NCI-H748 (cell line): Measurements from ENCODE around the gene KRI1.
"Not testable (repeated sequence)": the region's sequence is repeated elsewhere in the genome, so short reads cannot be mapped to it uniquely, and the experiment has no call there.

Experiments
- DNase-seq: peaks from one replicate; lab custom pipeline; 2025; ENCODE audit not compliant: unreplicated experiment; lab: John Stamatoyannopoulos, UW

Gene KRI1

DNA sequence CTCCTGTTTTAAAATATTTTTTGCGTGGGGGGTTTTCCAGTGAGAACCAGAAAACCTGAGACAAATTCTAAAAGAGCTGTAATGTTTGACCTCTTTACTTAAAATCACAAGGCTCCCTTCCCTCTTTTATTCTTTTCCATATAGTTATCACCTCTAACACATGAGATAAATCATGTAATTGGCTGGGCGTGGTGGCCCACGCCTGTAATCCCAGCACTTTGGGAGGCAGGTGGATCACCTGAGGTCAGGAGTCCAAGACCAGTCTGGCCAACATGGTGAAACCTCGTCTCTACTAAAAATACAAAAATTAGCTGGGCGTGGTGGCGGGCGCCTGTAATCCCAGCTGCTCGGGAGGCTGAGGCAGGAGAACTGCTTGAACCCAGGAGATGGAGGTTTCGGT is 14.8 kb downstream of the KRI1 start:
- not testable (repeated sequence) for DNase-seq

DNA sequence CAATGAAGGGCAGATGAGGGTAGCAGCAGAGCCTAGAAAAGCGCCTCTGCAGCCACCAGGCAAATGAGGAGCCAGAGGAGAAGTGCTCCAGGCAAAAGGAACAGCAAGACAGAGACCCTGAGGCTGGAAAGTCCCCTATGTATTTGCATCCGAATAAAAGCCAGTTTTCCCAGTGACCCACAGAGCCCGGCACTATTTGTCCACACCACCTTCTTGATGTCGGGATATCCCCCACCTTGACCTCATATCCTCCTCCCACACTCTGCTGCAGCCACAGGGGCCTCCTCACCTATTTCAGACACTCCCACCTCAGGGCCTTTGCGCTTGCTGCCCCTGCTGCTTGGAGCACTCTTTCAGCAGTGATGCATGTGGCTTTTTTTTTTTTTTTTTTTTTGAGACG is 15.5 kb downstream of the KRI1 start:
- no peak for DNase-seq

DNA sequence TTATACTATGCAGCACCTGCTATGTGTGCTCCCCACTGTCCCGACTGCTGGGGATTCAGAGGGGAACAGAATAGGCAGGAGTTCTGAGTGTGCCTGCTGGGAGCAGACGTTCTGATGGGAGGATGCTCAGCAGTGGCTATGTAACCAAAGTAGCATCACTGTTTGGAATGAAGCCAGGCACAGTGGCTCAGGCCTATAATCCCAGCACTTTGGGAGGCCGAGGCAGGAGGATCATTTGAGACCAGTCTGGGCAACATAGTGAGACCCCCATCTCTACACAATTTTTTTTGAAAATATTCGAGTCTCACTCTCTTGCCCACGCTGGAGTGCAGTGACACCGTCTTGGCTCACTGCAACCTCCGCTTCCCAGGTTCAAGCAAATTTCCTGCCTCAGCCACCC is 16.1 kb downstream of the KRI1 start:
- no peak for DNase-seq

DNA sequence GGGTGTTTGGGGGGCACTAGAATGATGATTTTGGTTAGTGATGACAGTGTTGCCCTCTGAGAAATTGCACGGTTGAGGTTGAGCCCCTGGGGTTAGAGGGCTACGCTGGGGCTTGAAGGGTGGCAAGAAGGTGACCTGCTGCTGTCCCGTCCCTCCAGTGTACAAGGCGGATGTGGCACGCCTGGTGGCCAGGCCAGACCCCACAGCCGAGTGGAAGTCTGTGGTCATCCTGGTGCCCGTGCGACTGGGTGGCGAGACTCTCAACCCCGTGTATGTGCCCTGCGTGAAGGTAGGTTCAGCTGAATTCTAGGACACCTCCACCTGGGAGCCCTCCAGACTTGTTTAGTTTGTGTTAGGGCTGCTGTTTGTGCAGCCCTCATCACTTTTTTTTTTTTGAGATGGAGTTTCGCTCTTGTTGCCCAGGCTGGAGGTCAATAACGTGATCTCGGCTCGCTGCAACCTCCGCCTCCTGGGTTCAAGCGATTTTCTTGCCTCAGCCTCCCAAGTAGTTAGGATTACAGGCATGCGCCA is 17.0 kb downstream of the KRI1 start:
- no peak for DNase-seq

DNA sequence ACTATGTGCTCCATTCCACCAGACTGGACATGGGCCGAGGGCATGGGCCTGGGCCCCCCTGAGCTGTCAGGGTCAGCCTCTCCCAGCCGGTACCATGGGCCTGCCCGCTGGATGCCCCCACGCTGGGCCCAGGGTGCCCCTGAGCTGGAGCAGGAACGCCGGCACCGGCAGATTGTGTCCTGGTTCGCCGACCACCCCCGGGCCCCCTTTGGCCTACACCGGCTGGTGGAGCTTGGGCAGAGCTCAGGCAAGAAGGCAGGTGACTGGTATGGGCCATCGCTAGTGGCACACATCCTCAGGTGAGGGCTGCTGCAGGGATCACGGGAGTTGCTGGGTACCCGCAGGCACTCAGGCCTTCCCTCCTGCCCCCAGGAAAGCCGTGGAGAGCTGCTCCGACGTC is 19.0 kb downstream of the KRI1 start:
- no peak for DNase-seq

DNA sequence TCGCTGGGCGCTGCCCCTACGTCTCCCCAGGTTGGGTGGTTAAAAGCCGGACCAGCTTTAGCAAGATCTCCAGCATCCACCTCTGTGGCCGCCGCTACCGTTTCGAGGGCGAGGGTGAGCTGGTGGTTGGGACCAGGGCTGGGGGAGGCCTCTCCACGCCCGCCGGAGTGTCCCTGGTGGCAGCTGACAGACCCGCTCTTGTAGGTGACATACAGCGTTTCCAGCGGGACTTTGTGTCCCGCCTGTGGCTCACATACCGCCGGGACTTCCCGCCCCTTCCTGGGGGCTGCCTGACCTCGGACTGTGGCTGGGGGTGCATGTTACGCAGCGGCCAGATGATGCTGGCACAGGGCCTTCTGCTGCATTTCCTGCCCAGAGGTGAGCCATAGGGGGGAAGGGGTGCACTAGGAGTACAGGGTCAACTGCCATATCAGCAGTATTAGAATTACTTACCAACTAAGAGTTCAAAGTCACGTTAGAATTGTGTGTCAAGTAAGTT is 21.0 kb downstream of the KRI1 start:
- no peak for DNase-seq

DNA sequence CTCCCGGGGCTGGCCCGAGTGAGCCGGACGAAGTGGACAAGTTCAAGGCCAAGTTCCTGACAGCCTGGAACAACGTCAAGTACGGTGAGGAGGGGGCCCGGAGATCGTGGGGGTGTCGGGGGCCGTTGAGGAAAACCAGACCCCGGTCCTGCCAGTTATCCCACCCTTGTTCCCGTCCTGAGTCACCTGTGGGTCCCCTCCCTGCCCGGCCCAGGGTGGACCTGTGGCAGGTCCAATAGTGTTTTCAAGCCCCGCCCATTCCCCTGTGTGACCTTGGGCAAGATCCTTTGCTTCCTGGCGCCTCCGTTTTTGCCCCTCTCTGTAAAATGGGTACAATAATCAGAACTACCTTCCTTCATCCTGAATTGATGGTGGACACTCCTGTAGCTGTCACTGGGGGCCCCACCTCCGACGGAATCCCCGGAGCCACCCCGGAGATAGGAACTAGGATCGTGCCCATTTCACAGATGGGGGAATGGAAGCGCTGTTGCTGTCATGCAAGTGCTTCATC is 21.5 kb downstream of the KRI1 start:
- DNase-seq: peak; percentile 17

DNA sequence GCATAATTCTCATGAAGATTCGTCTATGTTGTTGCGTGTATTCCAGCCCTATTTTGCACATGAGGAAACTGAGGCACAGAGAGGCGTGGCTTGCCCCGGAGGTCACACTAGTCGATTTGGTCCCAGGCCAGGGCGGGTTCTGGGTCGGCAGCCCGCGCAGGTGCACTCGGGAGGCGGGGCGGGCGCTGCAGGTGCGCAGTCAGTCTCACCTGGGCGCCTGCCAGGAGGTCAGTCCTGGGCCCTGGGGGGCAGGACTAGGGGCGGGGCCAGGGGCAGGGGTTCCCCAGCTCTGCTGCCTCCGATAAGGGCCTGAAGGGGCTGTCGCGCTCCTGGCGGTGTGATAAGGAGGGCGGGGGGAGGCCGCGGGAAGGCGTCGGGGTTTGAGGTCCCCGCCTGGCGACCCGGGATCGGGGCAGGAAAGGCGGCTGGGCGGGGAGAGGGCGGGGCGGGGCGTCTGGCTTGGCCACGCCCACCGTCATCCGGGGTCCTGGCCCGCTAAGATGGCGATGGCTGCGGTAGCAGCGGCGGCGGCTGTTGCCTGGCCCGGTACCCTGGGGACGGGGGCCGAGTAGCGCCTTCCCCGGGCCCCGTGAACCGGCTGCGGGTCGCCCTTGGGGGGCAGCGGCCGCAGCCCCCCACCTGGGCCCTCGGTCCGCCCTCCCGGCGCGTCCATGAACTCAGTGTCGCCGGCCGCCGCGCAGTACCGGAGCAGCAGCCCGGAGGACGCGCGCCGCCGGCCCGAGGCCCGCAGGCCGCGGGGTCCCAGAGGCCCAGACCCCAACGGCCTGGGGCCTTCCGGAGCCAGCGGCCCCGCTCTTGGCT is 22.2 kb downstream of the KRI1 start, which contains the start of gene ATG4D:
Gene ATG4D (plus strand): TSS at position 485 of the 822 bp plus-strand sequence. CDS start 187 bp downstream, at position 672.
- DNase-seq: peak; percentile 86

DNA sequence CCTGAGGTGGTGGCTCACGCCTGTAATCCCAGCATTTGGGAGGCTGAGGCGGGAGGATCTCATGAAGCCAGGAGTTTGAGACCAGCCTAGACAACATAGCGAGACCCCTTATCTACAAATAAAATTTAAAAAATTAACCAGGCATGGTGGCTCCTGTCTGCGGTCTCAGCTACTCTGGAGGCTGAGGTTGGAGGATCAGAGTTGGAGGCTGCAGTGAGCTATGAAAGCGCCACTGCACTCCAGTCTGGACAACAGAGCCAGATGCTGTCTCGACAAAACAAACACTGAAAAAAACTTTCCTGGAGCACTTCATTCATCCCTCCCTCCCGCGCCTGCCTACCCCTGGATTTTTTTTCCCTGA is 22.8 kb downstream of the KRI1 start:
- no peak for DNase-seq

DNA sequence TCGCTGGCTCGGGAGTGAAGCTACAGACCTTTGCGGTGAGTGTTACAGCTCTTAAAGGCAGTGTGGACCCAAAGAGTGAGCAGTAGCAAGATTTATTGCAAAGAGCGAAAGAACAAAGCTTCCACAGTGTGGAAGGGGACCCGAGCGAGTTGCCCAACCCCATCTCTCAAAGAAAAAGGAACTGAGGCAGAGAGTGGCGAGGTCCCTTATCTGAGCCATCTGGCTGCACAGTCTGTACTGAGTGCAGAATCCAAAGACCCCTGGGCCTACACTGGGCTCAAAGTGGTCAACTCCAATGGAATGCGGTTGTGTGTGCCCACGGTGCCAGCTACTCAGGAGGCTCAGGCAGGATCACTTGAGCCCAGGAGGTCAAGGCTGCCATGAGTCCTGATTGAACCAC is 26.8 kb downstream of the KRI1 start:
- not testable (repeated sequence) for DNase-seq

DNA sequence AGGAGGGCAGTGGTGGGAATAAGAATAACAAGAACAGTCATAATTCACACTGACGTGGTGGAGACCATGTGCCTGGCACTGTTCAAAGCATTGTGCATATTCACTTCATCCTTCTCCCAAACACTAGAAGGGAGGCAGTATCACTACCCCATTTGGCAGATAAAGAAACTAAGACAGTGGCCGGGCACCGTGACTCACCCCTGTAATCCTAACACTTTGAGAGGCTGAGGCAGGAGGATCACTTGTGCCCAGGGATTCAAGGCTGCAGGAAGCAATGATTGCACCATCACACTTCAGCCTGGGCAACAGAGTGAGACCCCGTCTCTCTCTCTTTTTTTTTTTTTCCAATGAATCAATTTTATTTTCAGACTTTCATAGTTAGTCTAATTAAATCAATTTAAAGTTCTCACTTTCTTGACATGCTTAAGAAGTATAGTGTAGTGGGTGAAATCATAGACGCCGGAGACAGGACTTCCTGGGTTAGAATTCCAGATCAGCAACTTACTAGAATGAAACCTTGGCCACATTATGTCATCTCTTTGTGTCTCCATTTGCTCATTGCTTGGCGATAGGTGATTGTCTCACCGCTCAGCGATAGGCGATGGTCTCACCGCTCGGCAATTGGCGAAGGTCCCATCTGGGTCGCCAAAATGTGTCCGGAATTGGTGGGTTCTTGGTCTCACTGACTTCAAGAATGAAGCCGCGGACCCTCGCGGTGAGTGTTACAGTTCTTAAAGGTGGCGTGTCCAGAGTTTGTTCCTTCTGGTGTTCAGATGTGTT is 27.4 kb downstream of the KRI1 start:
- no peak for DNase-seq

DNA sequence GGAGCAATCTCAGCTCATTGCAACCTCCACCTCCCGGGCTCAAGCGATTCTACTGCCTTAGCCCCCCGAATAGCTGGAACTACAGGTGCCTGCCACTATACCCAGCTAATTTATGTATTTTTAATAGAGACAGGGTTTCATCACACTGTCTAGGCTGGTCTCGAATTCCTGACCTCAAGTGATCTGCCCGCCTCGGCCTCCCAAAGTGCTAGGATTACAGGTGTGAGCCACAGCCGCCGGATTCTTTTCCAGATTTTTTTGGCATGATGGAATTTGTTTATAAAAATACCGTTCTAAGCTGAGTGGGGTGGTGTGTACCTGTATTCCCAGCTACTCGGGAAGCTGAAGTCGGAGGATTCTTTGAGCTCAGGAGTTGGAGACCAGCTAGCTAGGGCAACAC is 28.1 kb downstream of the KRI1 start:
- DNase-seq: no peak

DNA sequence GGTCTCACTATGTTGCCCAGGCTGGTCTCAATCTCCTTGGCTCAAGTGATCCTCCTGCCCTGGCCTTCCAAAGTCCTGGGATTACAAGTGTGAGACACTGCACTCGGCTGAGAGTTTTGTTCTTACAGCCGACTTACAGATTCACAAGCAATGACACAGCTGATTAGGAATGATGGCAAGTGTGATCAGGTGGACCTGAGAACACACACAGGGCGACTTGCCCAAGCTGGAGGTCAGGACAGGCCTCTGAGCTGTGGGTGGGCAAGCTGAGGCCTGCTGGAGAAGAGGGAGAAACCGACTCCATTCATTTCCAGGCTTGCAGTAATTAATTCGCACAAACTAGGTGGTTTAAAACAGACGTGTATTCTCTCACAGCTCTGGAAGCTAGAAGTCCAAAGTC is 30.2 kb downstream of the KRI1 start:
- DNase-seq: no peak

DNA sequence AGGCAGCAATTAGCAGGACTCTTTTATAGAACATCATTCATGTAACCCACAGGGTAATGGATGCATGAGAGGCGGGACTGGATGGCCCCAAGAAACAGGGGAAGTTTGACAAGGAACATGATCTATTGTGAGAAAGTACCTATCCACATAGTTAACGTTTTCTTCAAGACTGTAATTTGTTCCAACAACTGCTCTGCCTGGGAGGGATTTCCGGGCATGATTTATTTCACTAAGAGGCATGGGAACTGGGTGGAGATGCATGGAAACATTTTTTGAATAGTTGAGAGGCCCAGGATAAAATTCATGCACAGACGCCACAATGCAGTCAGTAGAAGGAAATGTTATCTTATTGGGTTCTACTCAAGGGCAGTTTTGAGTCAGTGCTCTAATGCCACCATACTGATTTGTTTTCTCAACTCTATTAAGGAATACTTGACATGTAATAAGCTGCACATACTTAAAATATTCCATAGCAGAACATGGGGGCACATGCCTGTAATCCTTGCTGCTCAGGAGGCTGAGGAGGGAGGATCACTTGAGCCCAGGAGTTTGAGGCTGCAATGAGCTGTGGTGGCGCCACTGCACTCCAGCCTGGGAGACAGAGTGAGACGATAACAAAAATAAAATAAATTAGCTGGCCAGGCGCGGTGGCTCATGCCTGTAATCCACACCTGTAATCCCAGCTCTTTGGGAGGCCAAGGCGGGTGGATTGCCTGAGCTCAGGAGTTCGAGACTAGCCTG is 32.0 kb downstream of the KRI1 start:
- no peak for DNase-seq

DNA sequence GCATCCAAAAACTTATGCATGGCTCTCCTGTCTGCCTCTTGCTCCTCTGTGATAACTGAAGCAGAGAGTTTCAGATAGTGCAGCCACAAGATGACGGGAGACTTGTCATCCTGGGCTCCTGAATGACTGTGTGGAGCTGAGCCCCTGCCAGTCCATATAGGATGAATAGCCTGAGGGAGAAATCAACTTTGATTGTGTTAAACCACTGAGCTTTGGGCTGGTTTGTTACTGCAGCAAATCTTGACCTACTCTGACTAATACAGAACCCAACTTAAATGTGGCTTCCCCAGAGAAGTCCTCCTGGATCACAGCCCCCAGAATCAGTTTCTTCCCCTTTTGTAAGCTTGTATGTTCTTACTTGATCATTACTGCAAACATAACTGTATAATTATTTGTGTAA is 33.4 kb downstream of the KRI1 start:
- DNase-seq: no peak

DNA sequence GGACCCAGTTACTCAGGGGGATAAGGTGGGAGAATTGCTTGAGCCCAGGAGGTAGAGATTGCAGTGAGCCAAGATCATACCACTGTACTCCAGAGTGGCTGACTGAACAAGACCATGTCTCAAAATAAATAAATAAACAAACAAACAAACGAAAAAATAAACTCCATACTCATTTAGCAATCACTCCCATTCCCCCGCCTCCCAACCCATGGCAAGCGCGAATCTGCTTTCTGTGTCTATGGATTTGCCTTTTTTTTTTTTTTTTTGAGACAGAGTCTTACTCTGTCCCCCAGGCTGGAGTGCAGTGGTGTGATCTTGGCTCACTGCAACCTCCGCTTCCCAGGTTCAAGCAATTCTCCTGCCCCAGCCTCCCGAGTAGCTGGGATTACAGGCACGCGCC is 38.9 kb downstream of the KRI1 start:
- DNase-seq: not testable (repeated sequence)

DNA sequence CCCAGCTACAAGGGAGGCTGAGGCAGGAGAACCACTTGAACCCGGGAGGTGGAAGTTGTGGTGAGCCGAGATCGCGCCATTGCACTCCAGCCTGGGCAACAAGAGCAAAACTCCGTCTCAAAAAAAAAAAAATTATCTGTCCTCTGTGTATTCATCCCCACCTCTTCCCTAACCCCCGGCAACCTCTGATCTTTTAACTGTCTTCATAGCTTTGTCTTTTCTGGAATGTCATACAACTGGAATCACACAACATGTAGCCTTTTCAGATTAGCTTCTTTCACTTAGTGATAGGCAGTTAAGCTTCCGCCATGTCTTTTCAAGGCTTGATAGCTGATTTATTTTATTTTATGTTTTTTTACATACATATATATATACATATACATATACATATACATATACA is 40.2 kb downstream of the KRI1 start:
- DNase-seq: no peak

DNA sequence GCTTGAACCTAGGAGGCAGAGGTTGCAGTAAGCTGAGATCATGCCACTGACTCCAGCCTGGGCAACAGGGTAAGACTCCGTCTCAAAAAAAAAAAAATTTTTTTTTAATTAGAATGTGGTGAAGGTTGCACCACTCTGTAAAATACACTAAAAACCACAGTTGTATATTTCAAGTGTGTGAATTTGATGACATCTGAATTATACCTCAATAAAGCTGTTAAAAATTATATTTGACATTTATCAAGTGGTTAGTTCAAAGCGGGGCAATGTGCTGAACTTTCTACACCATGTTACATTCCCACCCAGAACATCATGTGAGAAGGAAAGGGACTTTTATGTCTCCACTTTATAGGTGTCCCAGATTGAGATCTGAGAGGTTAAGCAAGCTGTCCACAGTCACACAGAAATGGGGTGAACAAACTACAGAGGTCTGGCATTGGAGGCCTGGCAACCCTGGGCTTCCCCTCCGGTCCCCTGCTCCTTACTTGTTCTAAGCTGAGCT is 42.6 kb downstream of the KRI1 start:
- DNase-seq: no peak

DNA sequence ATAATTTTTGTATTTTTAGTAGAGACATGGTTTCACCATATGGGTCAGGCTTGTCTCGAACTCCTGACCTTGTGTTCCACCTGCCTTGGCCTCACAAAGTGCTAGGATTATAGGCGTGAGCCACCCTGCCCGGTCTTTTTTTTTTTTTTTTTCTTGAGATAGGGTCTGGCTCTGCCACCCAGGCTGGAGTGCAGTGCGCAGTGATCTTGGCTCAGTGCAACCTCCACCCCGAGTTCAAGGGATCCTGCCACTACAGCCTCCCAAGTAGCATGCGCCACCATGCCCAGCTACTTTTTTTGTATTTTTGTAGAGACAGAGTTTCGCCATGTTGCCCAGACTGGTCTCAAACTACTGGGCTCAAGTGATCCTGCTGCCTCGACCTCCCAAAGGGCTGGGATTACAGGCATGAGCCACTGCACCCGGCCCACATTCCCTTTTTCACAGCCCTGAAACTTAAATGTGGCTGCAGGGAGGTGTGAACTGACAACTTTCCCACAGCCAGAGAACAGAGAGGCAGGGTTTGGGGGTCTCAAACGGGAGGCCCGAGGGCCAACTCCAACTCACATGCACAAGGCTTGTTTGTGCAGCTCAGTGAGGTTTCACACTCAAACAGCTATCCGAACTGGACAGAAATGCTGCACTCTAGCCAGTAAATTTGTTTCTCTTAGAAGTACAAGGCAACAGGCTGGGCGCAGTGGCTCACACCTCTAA is 44.2 kb downstream of the KRI1 start:
- DNase-seq: no peak

DNA sequence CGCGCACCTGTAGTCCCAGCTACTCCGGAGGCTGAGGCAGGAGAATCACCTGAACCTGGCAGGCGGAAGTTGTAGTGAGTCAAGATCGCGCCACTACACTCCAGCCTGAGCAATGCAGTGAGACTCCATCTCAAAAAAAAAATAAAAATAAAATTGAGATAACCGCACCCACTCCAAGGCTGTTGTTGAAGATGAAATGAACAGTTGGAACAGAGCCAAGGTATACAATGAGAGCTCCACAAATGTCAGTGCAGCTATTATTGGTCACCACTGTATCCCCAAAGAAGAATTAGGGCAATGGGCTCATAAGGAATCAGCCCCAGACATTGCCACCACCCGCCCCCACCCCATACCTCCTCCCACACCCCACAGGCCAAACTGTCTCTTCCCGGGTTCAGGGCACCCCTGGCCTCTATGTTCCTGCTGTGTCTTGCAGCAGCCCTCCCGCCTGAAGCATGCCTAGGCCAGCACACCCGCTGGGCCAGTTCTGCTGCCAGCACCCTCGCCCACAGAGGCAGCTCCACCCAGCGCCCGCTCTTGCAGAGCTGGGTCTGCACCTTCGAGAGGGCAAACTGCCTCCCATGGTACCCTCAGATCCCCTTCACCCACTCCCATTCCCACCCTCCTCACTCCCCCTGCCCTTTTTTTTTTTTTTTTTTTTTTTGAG is 45.0 kb downstream of the KRI1 start:
- no peak for DNase-seq
